ENCODE measurements around the gene SAMD3. TPM values are rescaled to one million over a fixed set of nuclear protein-coding genes. Genes with fewer than 3 reads are reported as not detected.

Gene SAMD3
- total RNA-seq, 1 donor from 2014 or later, result 0.45 TPM

DNA sequence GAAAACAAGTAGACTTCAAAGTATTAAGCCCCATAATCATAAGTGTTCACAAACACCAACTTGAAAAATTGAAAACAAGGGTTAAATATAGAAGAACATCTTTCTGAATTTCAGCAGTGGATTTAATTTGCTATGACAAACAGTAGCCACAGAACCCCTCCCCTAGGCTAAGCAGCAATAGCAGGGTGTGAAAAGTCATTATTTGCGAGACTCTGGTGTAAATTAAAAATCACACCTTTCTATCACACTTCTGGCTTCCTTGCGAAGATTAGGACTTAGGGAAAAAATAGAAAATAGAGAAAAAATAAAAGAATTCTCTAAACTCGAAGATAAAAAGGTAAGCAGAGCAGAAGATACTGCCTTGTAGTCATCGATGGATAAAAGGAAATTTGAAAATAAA is 6.1 kb downstream of the SAMD3 start:
- H3K4me3 ChIP-seq (ENCODE audit: insufficient read depth, low read depth, low read length), result no peak overlapping the region
- FAIRE-seq, result no peak

GRCh38 chr6:130215526-130215925 is 7.2 kb downstream of the SAMD3 start:
- Histone ChIP-seq H3K4me1 (ENCODE audit: insufficient read depth, low read length) (no peaks in the 10 kb centered on the region), H3K9me3 (ENCODE audit: insufficient read depth, low read depth, low read length) (no peaks in the 10 kb centered on the region), H3K4me2 (ENCODE audit: low read length) (no peak overlapping the region), H3K36me3 (ENCODE audit: insufficient read depth, low read length) (no peaks in the 10 kb centered on the region), H2AFZ (ENCODE audit: low read depth, low read length) (no peak overlapping the region), H3K27ac (ENCODE audit: low read depth, low read length) (no peak overlapping the region), H3K9ac (ENCODE audit: low read length) (no peak overlapping the region), H3K4me3 (ENCODE audit: insufficient read depth, low read depth, low read length) (no peak overlapping the region), H3K79me2 (ENCODE audit: insufficient read depth, low read length) (no peaks in the 10 kb centered on the region), H3K27me3 (ENCODE audit: insufficient read depth, low read length) (no peaks in the 10 kb centered on the region), H4K20me1 (ENCODE audit: insufficient read depth, low read length) (no peaks in the 10 kb centered on the region)
- no peaks in the 10 kb centered on the region for H3K36me3 Mint-ChIP-seq (ENCODE audit: low read depth, unreplicated experiment)
- peaks cover 5% of the 10 kb centered on the region for H3K4me1 Mint-ChIP-seq (ENCODE audit: low read depth, unreplicated experiment)
- TF ChIP-seq EZH2 (IDR thresholded peaks at IDR 0.05; ENCODE audit: insufficient read depth, low read length), result no peak
- no peak for TF ChIP-seq CTCF (IDR thresholded peaks at IDR 0.05; ENCODE audit: insufficient read depth, low read depth, low read length)
- no peaks in the 10 kb centered on the region for H3K9me3 Mint-ChIP-seq (ENCODE audit: unreplicated experiment)
- DNase-seq (ENCODE audit: low read depth) (no peak), FAIRE-seq (no peak)
- no peak overlapping the region for H3K4me3 Mint-ChIP-seq (ENCODE audit: unreplicated experiment)
- H3K27ac Mint-ChIP-seq (ENCODE audit: unreplicated experiment), result no peak overlapping the region
- H3K27me3 Mint-ChIP-seq (ENCODE audit: low read depth, unreplicated experiment), result peaks cover 2% of the 10 kb centered on the region

More for the DNA sequence above, 6.1 kb downstream of the SAMD3 start:
- TF ChIP-seq CTCF (IDR thresholded peaks at IDR 0.05; ENCODE audit: insufficient read depth, low read depth, low read length) (no peak), EZH2 (IDR thresholded peaks at IDR 0.05; ENCODE audit: insufficient read depth, low read length) (no peak)
- Histone ChIP-seq H3K27me3 (ENCODE audit: insufficient read depth, low read length) (no peaks in the 10 kb centered on the region), H3K36me3 (ENCODE audit: insufficient read depth, low read length) (no peaks in the 10 kb centered on the region), H3K4me1 (ENCODE audit: insufficient read depth, low read length) (no peaks in the 10 kb centered on the region), H3K9ac (ENCODE audit: low read length) (no peak overlapping the region), H4K20me1 (ENCODE audit: insufficient read depth, low read length) (no peaks in the 10 kb centered on the region), H3K4me2 (ENCODE audit: low read length) (no peak overlapping the region), H3K9me3 (ENCODE audit: insufficient read depth, low read depth, low read length) (no peaks in the 10 kb centered on the region), H3K79me2 (ENCODE audit: insufficient read depth, low read length) (no peaks in the 10 kb centered on the region), H2AFZ (ENCODE audit: low read depth, low read length) (no peak overlapping the region), H3K27ac (ENCODE audit: low read depth, low read length) (no peak overlapping the region)
- Mint-ChIP-seq H3K36me3 (ENCODE audit: low read depth, unreplicated experiment) (no peaks in the 10 kb centered on the region), H3K4me3 (ENCODE audit: unreplicated experiment) (no peak overlapping the region), H3K27ac (ENCODE audit: unreplicated experiment) (no peak overlapping the region), H3K9me3 (ENCODE audit: unreplicated experiment) (no peaks in the 10 kb centered on the region), H3K4me1 (ENCODE audit: low read depth, unreplicated experiment) (peaks cover 5% of the 10 kb centered on the region), H3K27me3 (ENCODE audit: low read depth, unreplicated experiment) (peaks cover 2% of the 10 kb centered on the region)
- DNase-seq (ENCODE audit: low read depth), result no peak

GRCh38 chr6:130212215-130212874 is 10.4 kb downstream of the SAMD3 start:
- no peaks in the 10 kb centered on the region for H3K36me3 Mint-ChIP-seq (ENCODE audit: low read depth, unreplicated experiment)
- no peak overlapping the region for H3K27ac ChIP-seq (ENCODE audit: low read depth, low read length)
- H3K27ac Mint-ChIP-seq (ENCODE audit: unreplicated experiment), result no peak overlapping the region
- H3K79me2 ChIP-seq (ENCODE audit: insufficient read depth, low read length), result no peaks in the 10 kb centered on the region
- no peaks in the 10 kb centered on the region for H3K9me3 ChIP-seq (ENCODE audit: insufficient read depth, low read depth, low read length)
- no peaks in the 10 kb centered on the region for H3K27me3 ChIP-seq (ENCODE audit: insufficient read depth, low read length)
- peaks cover 4% of the 10 kb centered on the region for H3K36me3 ChIP-seq (ENCODE audit: insufficient read depth, low read length)
- FAIRE-seq (no peak), DNase-seq (ENCODE audit: low read depth) (no peak)
- no peaks in the 10 kb centered on the region for H4K20me1 ChIP-seq (ENCODE audit: insufficient read depth, low read length)
- no peaks in the 10 kb centered on the region for H3K27me3 Mint-ChIP-seq (ENCODE audit: low read depth, unreplicated experiment)
- no peak overlapping the region for H3K4me2 ChIP-seq (ENCODE audit: low read length)
- H3K4me3 Mint-ChIP-seq (ENCODE audit: unreplicated experiment), result no peak overlapping the region
- TF ChIP-seq CTCF (IDR thresholded peaks at IDR 0.05; ENCODE audit: insufficient read depth, low read depth, low read length) (no peak), EZH2 (IDR thresholded peaks at IDR 0.05; ENCODE audit: insufficient read depth, low read length) (no peak)
- peaks cover 5% of the 10 kb centered on the region for H3K4me1 Mint-ChIP-seq (ENCODE audit: low read depth, unreplicated experiment)
- H3K4me3 ChIP-seq (ENCODE audit: insufficient read depth, low read depth, low read length), result no peak overlapping the region
- H3K9ac ChIP-seq (ENCODE audit: low read length), result no peak overlapping the region
- H3K9me3 Mint-ChIP-seq (ENCODE audit: unreplicated experiment), result peaks cover 6% of the 10 kb centered on the region
- H2AFZ ChIP-seq (ENCODE audit: low read depth, low read length), result no peak overlapping the region
- H3K4me1 ChIP-seq (ENCODE audit: insufficient read depth, low read length), result no peaks in the 10 kb centered on the region
